ENCODE results near the gene FAM177B. TPM values are rescaled to one million over a fixed set of nuclear protein-coding genes. Genes with fewer than 3 reads are reported as not detected.

The FAM177B gene
- not detected in 2 replicates for total RNA-seq

GRCh38 chr1:222736972-222737371, at the start of gene FAM177B:
TSS of gene FAM177B (plus strand) at chr1:222737202. CDS start at chr1:222746546, 9,344 bp downstream.

GRCh38 chr1:222712253-222713090, 24.5 kb upstream of the FAM177B start, which contains the start of the genes AIDA and BROX:
TSS of gene AIDA (minus strand) at chr1:222712491. CDS start at chr1:222712317, 174 bp downstream.
TSS of gene BROX (plus strand) at chr1:222712564. CDS start at chr1:222715700, 3,136 bp downstream.

Other genes starting within 250 kb of the FAM177B start
- not detected in 2 replicates for gene HHIPL2, start 189.1 kb upstream of the FAM177B start, total RNA-seq
- gene TAF1A, start 147.3 kb upstream of the FAM177B start, total RNA-seq: 2.9 and 3.9 TPM in 2 replicates
- gene MIA3, start 119.1 kb upstream of the FAM177B start, total RNA-seq: 18.6 and 45.3 TPM in 2 replicates
- 38.7 and 65.8 TPM in 2 replicates for gene AIDA, start 24.7 kb upstream of the FAM177B start, total RNA-seq
- 23.8 and 29.6 TPM in 2 replicates for gene BROX, start 24.6 kb upstream of the FAM177B start, total RNA-seq
- gene DISP1, start 77.8 kb downstream of the FAM177B start, total RNA-seq: 0.81 and 2.1 TPM in 2 replicates